Esophagus mucosa (tissue), 1 donor: ENCODE measurements around the gene ZNF366. TPM values are rescaled to one million over a fixed set of nuclear protein-coding genes. Genes with fewer than 3 reads are reported as not detected.

Experiments used
- ATAC-seq: fragments of 200-7000 bp; cut with Tn5 transposase; one replicate; pipeline ENCODE4 v1.9.1; 2020
- total RNA-seq: library from RNA; stranded (reverse); gene quantifications from one replicate; pipeline ENCODE4 v1.2.4, GENCODE V29; 2023
- donor health status: DM: yes; HTN: yes; CAD: no.

ZNF366 gene
- total RNA-seq: 1.1 TPM

GRCh38 chr5:72507231-72507906 lies at the start of gene ZNF366:
Gene ZNF366, minus strand, starts transcription at chr5:72507410. Its CDS starts 45,914 bp downstream, at chr5:72461496.
- no peak for ATAC-seq

- ATAC-seq: peak; percentile 65
Measured at GRCh38 chr5:72556351-72557166, 49.3 kb upstream of the ZNF366 start.

GRCh38 chr5:72555871-72556270 lies 48.7 kb upstream of the ZNF366 start:
- ATAC-seq: no peak

GRCh38 chr5:72554897-72555296 lies 47.7 kb upstream of the ZNF366 start:
- no peak for ATAC-seq

- ATAC-seq: peak; percentile 35
Measured at GRCh38 chr5:72552041-72552557, 44.9 kb upstream of the ZNF366 start.

- no peak for ATAC-seq
Measured at GRCh38 chr5:72550595-72550994, 43.4 kb upstream of the ZNF366 start.

GRCh38 chr5:72543811-72544210 lies 36.6 kb upstream of the ZNF366 start:
- ATAC-seq: no peak

GRCh38 chr5:72543365-72543764 lies 36.2 kb upstream of the ZNF366 start:
- ATAC-seq: no peak

GRCh38 chr5:72542695-72543094 lies 35.5 kb upstream of the ZNF366 start:
- no peak for ATAC-seq

- ATAC-seq: no peak
Measured at GRCh38 chr5:72541501-72542225, 34.5 kb upstream of the ZNF366 start.

GRCh38 chr5:72540759-72541438 lies 33.7 kb upstream of the ZNF366 start:
- no peak for ATAC-seq

- ATAC-seq: no peak
Measured at GRCh38 chr5:72539726-72540125, 32.5 kb upstream of the ZNF366 start.

- no peak for ATAC-seq
Measured at GRCh38 chr5:72539038-72539437, 31.8 kb upstream of the ZNF366 start.

GRCh38 chr5:72537166-72537565 lies 30.0 kb upstream of the ZNF366 start:
- no peak for ATAC-seq

GRCh38 chr5:72531496-72532190 lies 24.4 kb upstream of the ZNF366 start:
- no peak for ATAC-seq

GRCh38 chr5:72530196-72530595 lies 23.0 kb upstream of the ZNF366 start:
- no peak for ATAC-seq

GRCh38 chr5:72529383-72529782 lies 22.2 kb upstream of the ZNF366 start:
- no peak for ATAC-seq

- ATAC-seq: peak; percentile 65
Measured at GRCh38 chr5:72525816-72526215, 18.6 kb upstream of the ZNF366 start.

- ATAC-seq: peak; percentile 59
Measured at GRCh38 chr5:72523960-72524582, 16.9 kb upstream of the ZNF366 start.

GRCh38 chr5:72522607-72523006 lies 15.4 kb upstream of the ZNF366 start:
- no peak for ATAC-seq

- ATAC-seq: no peak
Measured at GRCh38 chr5:72519111-72519510, 11.9 kb upstream of the ZNF366 start.
